Glomerular endothelial cell (primary cell): Measurements from ENCODE around the gene UTRN. TPM values are rescaled to one million over a fixed set of nuclear protein-coding genes. Genes with fewer than 3 reads are reported as not detected.

Source experiments
- total RNA-seq: library from RNA; depleted of rRNA; stranded (reverse); fragments of >200 nt; gene quantifications from 2 replicates; pipeline ENCODE4 v1.2.3, GENCODE V29; 2015

Gene UTRN
- total RNA-seq, 1 donor from 2014 or later = 335 TPM

Other genes starting within 250 kb of the UTRN start
- gene SF3B5, start 189.8 kb upstream of the UTRN start, total RNA-seq = 137 and 163 TPM in 2 replicates
- gene STX11, start 134.8 kb upstream of the UTRN start, total RNA-seq = 9.3 and 16.0 TPM in 2 replicates